ENCODE data around the gene ERF.

GRCh38 chr19:42288881-42289555 lies 34.1 kb upstream of the ERF start:
- TF ChIP-seq, protein P1, sequence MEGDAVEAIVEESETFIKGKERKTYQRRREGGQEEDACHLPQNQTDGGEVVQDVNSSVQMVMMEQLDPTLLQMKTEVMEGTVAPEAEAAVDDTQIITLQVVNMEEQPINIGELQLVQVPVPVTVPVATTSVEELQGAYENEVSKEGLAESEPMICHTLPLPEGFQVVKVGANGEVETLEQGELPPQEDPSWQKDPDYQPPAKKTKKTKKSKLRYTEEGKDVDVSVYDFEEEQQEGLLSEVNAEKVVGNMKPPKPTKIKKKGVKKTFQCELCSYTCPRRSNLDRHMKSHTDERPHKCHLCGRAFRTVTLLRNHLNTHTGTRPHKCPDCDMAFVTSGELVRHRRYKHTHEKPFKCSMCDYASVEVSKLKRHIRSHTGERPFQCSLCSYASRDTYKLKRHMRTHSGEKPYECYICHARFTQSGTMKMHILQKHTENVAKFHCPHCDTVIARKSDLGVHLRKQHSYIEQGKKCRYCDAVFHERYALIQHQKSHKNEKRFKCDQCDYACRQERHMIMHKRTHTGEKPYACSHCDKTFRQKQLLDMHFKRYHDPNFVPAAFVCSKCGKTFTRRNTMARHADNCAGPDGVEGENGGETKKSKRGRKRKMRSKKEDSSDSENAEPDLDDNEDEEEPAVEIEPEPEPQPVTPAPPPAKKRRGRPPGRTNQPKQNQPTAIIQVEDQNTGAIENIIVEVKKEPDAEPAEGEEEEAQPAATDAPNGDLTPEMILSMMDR (conservative IDR thresholded peaks at IDR 0.05; ENCODE audit: low read length) = no peak
- no peak for TF ChIP-seq EZH2phosphoT487 (IDR thresholded peaks at IDR 0.05; ENCODE audit: borderline replicate concordance, low read depth, low read length)
